Adrenal gland (tissue), 12 donors: ENCODE measurements around the gene MCEE. TPM values are rescaled to one million over a fixed set of nuclear protein-coding genes. Genes with fewer than 3 reads are reported as not detected.

ENCODE experiments used
- DNase-seq, 7 donors: peaks; one replicate each; pipeline ENCODE4 v3.0.0-alpha.2; 2019 to 2020
- H3K27ac ChIP-seq, 5 donors: fragments of 200-600 bp; sonication (generic) in 4 of 5; 1 replicate in 3 of 5; 2 replicates in 2 of 5; pipeline versions ENCODE4 v1.5.1 to v1.8.0; 2016 to 2020; ENCODE audit warnings: mild to moderate bottlenecking in 1 of 5
- H3K27me3 ChIP-seq: fragments of 200-600 bp; 2 replicates; pipeline ENCODE4 v1.8.0; 2021
- H3K36me3 ChIP-seq, 2 donors: fragments of 200-600 bp; replicated peaks in 1 of 2; 1 replicate in 1 of 2; 2 replicates in 1 of 2; pipeline versions ENCODE4 v1.5.1 to v1.8.0; 2018 to 2022
- H3K4me1 ChIP-seq, 2 donors: fragments of 200-600 bp; replicated peaks in 1 of 2; 1 replicate in 1 of 2; 2 replicates in 1 of 2; pipeline versions ENCODE4 v1.5.1 to v1.8.0; 2018 to 2021
- H3K4me3 ChIP-seq, 4 donors: fragments of 200-600 bp; sonication (generic) in 3 of 4; one replicate each; pipeline ENCODE4 v1.5.1; 2016 to 2018
- H3K9me3 ChIP-seq, 3 donors: fragments of 200-600 bp; sonication (generic) in 1 of 3; replicated peaks in 1 of 3; 1 replicate in 2 of 3; 2 replicates in 1 of 3; pipeline versions ENCODE4 v1.5.1 to v1.8.0; 2016 to 2021
- POLR2A ChIP-seq, 2 donors: fragments of 450-650 bp; IDR thresholded peaks; one replicate each; pipeline ENCODE4 v1.6.1; 2017; ENCODE audit warnings: antibody characterized with exemption in 2 of 2, mild to moderate bottlenecking in 2 of 2, moderate library complexity in 1 of 2
- WGBS, 4 donors: extraction: QIAGEN DNeasy Blood & Tissue Kit in 2 of 4; methylation state at CpG; one replicate each; pipeline versions ENCODE4 v1.1.5 to v1.1.7; 2013 to 2017; 5-methylcytosine and 5-hydroxymethylcytosine counted together
- intact Hi-C, 2 donors: fragments of 100-400 bp; cut with DNase I; formaldehyde crosslinking; loops; one replicate each; pipeline versions ENCODE4 v1.14.1 to v1.15.0; 2022 to 2023
- polyA plus RNA-seq, 3 donors: library from polyadenylated mRNA; stranded (reverse); fragments of 200-250 nt in 2 of 3; fragments of 350-450 nt in 1 of 3; fragmentation: Illumina TruSeq in 1 of 3; extraction: RNeasy Lipid Tissue Mini Kit (QIAGEN cat#74804) in 1 of 3; gene quantifications; one replicate each; pipeline ENCODE4 v1.2.3, GENCODE V29; 2013 to 2014
- total RNA-seq, 9 donors: library from RNA; depleted of rRNA in 4 of 9; stranded (reverse); fragments of >200 nt in 4 of 9; fragments of 120-200 nt in 1 of 9; fragmentation: NEBNext Ultra II Directional in 1 of 9; extraction: Animal tissue kit (Norgen Biotek cat#: 25700) in 1 of 9; gene quantifications; one replicate each; pipeline versions ENCODE4 v1.1.0 to v1.2.4, GENCODE V29; 2013 to 2023
- TF ChIP-seq, protein P1 (sequence below), 6 experiments: fragments of 450-650 bp in 4 of 6; fragments of 200-600 bp in 2 of 6; sonication (generic) in 1 of 6; IDR thresholded peaks; 1 replicate in 5 of 6; 2 replicates in 1 of 6; pipeline versions ENCODE4 v1.5.1 to v1.8.0; 2016 to 2021; ENCODE audit warnings: antibody characterized with exemption in 6 of 6, mild to moderate bottlenecking in 2 of 6, moderate library complexity in 1 of 6
- donor health status: healthy with polysubstance abuse.
- donor health status: Bipolar disorder and iron deficiency.
- donor health status: DM: yes; HTN: yes; CAD: no.
- donor health status: DM: no; HTN: no; CAD: no.
- donor health status: DM: no; HTN: no; CAD: no.
- donor health status: DM: yes; HTN: yes; CAD: no.

MCEE gene
- total and polyA plus RNA-seq, 12 donors: 20.1 to 50.7 (median 31.5) TPM

DNA sequence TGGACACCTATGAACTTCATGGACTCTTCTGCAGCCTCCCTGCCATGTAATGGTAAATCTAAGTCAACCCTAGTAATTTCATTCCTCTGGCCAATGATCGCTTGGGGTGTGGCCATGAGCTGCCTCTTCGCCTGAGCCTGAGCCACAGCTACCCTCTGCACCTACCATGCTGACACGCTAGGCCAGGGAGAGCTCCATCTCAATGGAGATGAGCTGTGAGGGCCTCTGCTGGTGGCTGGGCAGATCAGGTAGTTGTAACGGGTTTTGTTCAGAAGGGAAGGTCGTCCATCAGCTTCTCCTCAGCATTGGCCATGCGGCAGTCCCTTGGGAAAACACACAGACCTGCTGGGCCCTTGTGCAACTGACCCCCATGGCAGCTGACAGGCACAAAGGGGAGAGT is 24.8 kb upstream of the MCEE start:
- H3K36me3 ChIP-seq: peaks cover 0 to 7% of the 10 kb centered on the region in 2 donors
- no peak overlapping the region for H3K27ac ChIP-seq
- no peak for DNase-seq
- no peaks in the 10 kb centered on the region for H3K9me3 ChIP-seq
- no peaks in the 10 kb centered on the region for H3K27me3 ChIP-seq
- H3K4me3 ChIP-seq: no peak overlapping the region
- TF ChIP-seq POLR2A (IDR thresholded peaks at IDR 0.05): no peak
- TF ChIP-seq, protein P1, sequence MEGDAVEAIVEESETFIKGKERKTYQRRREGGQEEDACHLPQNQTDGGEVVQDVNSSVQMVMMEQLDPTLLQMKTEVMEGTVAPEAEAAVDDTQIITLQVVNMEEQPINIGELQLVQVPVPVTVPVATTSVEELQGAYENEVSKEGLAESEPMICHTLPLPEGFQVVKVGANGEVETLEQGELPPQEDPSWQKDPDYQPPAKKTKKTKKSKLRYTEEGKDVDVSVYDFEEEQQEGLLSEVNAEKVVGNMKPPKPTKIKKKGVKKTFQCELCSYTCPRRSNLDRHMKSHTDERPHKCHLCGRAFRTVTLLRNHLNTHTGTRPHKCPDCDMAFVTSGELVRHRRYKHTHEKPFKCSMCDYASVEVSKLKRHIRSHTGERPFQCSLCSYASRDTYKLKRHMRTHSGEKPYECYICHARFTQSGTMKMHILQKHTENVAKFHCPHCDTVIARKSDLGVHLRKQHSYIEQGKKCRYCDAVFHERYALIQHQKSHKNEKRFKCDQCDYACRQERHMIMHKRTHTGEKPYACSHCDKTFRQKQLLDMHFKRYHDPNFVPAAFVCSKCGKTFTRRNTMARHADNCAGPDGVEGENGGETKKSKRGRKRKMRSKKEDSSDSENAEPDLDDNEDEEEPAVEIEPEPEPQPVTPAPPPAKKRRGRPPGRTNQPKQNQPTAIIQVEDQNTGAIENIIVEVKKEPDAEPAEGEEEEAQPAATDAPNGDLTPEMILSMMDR (IDR thresholded peaks at IDR 0.05): no peak
- no peaks in the 10 kb centered on the region for H3K4me1 ChIP-seq
- WGBS, 4 donors: 48 to 76% (median 64%) methylated on average over 6 of the region's 6 CpGs
- intact Hi-C loops: no loop called here

DNA sequence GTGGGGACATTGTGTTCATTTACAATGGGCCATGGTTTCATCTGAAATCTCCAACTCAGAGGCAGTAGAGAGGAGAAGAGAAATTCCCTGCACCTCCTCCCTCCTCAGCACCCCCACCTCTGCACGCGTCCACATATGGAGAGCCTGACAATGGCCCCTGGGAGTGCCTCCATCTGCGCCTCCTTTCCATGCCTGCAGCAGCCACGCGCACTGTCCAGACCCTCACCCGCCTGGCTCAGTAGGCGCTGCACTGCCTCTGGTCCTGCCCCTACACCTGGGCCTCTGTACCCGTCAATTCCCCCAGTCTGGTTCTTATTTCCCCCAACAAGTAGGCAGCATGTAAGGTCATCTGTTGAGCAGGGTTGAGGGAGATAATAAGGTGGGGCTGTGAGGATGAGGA is 24.2 kb upstream of the MCEE start:
- intact Hi-C loops: no loop called here
- 76 to 95% (median 85%) methylated on average over 8 of the region's 8 CpGs for WGBS, 4 donors
- Histone ChIP-seq H3K9me3 (no peaks in the 10 kb centered on the region), H3K36me3 (peaks cover 0 to 12% of the 10 kb centered on the region in 2 donors), H3K27ac (no peak overlapping the region), H3K4me3 (no peak overlapping the region), H3K27me3 (no peaks in the 10 kb centered on the region), H3K4me1 (no peaks in the 10 kb centered on the region)
- no peak for DNase-seq
- TF ChIP-seq POLR2A (IDR thresholded peaks at IDR 0.05): no peak
- TF ChIP-seq, protein P1 (IDR thresholded peaks at IDR 0.05): no peak

DNA sequence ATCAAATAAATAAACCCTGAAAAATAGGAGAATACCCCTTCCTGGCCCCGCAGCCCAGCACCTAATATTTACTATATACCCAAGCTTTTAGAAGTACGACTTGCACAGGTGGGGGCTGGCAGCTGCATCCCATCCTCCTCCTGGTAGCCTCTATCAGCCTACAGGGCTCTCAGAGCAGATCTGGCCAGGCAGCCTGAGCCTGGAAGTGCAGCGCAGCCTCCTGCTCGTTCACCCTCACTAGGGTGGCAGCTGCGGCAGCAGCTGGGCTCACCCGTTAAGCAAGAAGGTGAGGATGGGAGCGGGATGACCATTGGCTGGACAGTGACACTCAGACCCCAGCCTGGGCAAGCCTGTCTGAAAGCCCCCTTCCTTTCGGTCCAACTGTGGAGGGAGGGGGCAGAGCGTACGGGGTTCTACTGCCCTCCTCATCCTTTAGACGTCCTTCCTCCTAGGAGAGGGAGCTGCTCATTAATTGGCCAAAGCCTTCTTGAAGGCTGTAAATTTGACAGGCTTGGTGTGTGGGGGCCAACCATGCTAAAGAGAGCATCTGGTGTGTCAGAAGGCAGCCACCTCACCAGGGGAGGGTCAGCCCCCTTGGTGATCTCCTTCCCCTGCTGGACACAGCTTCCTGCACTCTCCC is 23.7 kb upstream of the MCEE start:
- no peak overlapping the region for H3K27ac ChIP-seq
- DNase-seq: no peak
- TF ChIP-seq, protein P1 (IDR thresholded peaks at IDR 0.05): no peak
- TF ChIP-seq POLR2A (IDR thresholded peaks at IDR 0.05): no peak
- H3K4me1 ChIP-seq: no peaks in the 10 kb centered on the region
- no peak overlapping the region for H3K4me3 ChIP-seq
- intact Hi-C loops: no loop called here
- H3K27me3 ChIP-seq: no peaks in the 10 kb centered on the region
- WGBS, 4 donors: 67 to 74% (median 70%) methylated on average over 6 to 11 of the region's 11 CpGs
- peaks cover 0 to 17% of the 10 kb centered on the region in 2 donors for H3K36me3 ChIP-seq
- no peaks in the 10 kb centered on the region for H3K9me3 ChIP-seq

- no peak for TF ChIP-seq POLR2A (IDR thresholded peaks at IDR 0.05)
- TF ChIP-seq, protein P1 (IDR thresholded peaks at IDR 0.05): no peak
- DNase-seq: no peak
- H3K36me3 ChIP-seq: peaks cover 0 to 37% of the 10 kb centered on the region in 2 donors
- WGBS, 4 donors: 89 to 100% (median 92%) methylated on average over 1 of the region's 1 CpG
- H3K27me3 ChIP-seq: no peaks in the 10 kb centered on the region
- intact Hi-C loops: no loop called here
- H3K4me3 ChIP-seq: no peak overlapping the region
- H3K9me3 ChIP-seq: no peaks in the 10 kb centered on the region
- H3K27ac ChIP-seq: no peak overlapping the region
- H3K4me1 ChIP-seq: no peaks in the 10 kb centered on the region
These were observed 21.6 kb upstream of the MCEE start for GRCh38 chr2:71151620-71152019.
